ENCODE measurements around the gene SETD4. TPM values are rescaled to one million over a fixed set of nuclear protein-coding genes. Genes with fewer than 3 reads are reported as not detected.
"Not testable (repeated sequence)": the region's sequence is repeated elsewhere in the genome, so short reads cannot be mapped to it uniquely, and the experiment has no call there.

SETD4 gene
- total and polyA plus RNA-seq, 4 experiments from 2014 or later = 7.1 to 31.0 (median 20.3) TPM

DNA sequence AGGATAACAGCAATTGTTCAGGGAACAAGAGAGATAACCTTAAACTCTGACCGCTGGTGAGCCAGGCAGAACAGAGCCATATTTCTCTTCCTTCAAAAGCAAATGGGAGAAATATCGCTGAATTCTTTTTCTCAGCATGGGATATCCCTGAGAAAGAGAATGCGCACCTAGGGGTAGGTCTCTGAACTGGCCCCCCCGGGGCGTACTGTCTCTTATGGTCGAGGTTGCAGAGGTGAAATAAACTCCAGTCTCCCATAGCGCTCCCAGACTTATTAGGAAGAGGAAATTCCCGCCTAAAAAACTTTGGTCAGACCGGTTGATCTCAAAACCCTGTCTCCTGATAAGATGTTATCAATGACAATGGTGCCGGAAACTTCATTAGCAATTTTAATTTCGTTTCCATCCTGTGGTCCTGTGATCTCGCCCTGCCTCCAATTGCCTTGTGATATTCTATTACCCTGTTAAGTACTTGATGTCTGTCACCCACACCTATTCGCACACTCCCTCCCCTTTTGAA, 39.4 kb upstream of the SETD4 start:
- H3K27ac Mint-ChIP-seq; H3K4me3 ChIP-seq (ENCODE audit: low read length in 2 of 2); H3K4me1 Mint-ChIP-seq; H3K4me3 Mint-ChIP-seq; H3K36me3 ChIP-seq (ENCODE audit: insufficient read depth, low read length); H3K9me3 Mint-ChIP-seq; H3K36me3 Mint-ChIP-seq; H3K4me1 ChIP-seq (ENCODE audit: insufficient read depth, low read length); intact Hi-C loops (cut with micrococcal nuclease); POLR2A ChIA-PET (ENCODE audit: partially characterized antibody); H3K9me3 ChIP-seq (ENCODE audit: control insufficient read depth in 1 of 2, low read length in 2 of 2); H3K27ac ChIP-seq (ENCODE audit: low read depth, low read length); H3K27me3 ChIP-seq (ENCODE audit: insufficient read depth, low read length); DNase-seq: not testable (repeated sequence)
- peaks cover 9 to 14% of the 10 kb centered on the region in 2 donors for H3K27me3 Mint-ChIP-seq
- CTCF ChIA-PET (ENCODE audit: partially characterized antibody) = interaction anchor here (1.2 to 5.5 kb wide), 2 partner anchors 14 to 39 kb away, joined by 4 to 35 read pairs; partner anchors contain the start of gene SETD4

DNA sequence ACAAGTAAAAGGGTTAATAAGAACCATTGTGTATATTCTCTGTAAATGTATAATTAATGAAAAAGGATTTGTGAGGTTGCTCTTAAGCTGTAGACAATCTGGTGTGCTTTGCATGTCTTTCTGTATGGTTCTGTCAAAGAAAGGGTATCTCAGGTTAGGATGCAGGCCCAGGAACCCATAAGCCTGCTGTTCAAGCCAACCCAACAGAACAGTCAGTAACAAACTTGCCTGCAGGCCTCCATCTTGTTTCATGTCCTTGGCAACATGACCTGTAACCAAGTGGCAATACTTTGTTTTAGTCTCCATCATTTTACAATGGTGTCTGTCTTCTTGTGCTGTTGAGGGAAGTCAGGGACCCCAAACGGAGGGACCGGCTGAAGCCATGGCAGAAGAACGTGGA, 38.7 kb upstream of the SETD4 start:
- H3K27me3 Mint-ChIP-seq = peaks cover 4 to 8% of the 10 kb centered on the region in 2 donors
- no peaks in the 10 kb centered on the region for H3K36me3 Mint-ChIP-seq
- H3K36me3 ChIP-seq (ENCODE audit: insufficient read depth, low read length) = no peaks in the 10 kb centered on the region
- POLR2A ChIA-PET (ENCODE audit: partially characterized antibody) = no interaction called here
- intact Hi-C loops (cut with micrococcal nuclease) = no loop called here
- no peak overlapping the region for H3K4me3 Mint-ChIP-seq
- H3K27me3 ChIP-seq (ENCODE audit: insufficient read depth, low read length) = no peaks in the 10 kb centered on the region
- peaks cover 0 to 6% (median 3%) of the 10 kb centered on the region in 8 donors for H3K9me3 Mint-ChIP-seq
- H3K4me1 Mint-ChIP-seq = no peaks in the 10 kb centered on the region
- H3K9me3 ChIP-seq (ENCODE audit: control insufficient read depth in 1 of 2, low read length in 2 of 2) = peaks cover 0 to under 1% of the 10 kb centered on the region in 2 donors
- no peaks in the 10 kb centered on the region for H3K4me1 ChIP-seq (ENCODE audit: insufficient read depth, low read length)
- DNase-seq = no peak
- H3K27ac ChIP-seq (ENCODE audit: low read depth, low read length) = no peak overlapping the region
- H3K27ac Mint-ChIP-seq = no peak overlapping the region
- no peak overlapping the region for H3K4me3 ChIP-seq (ENCODE audit: low read length in 2 of 2)
- CTCF ChIA-PET (ENCODE audit: partially characterized antibody) = no interaction called here

DNA sequence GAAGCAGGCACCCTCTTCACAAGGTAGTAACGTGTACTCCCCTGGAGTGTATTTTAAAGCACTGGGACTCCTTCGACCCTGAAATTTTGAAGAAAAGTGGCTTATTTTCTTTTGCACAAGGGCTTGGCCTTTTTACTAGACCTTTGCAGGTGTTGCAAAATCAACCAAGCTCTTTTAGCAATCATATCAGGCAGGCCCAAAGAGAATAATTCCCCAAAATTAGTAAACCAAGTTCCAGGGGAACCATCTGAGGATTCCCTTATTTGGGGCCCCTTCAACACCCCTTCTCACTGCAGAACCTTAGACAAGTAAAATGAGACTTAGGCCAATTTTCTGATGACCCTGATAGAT, 37.8 kb upstream of the SETD4 start:
- Mint-ChIP-seq H3K27ac (no peak overlapping the region), H3K4me1 (no peaks in the 10 kb centered on the region), H3K9me3 (peaks cover 0 to 14% (median 11%) of the 10 kb centered on the region in 8 donors), H3K4me3 (no peak overlapping the region), H3K36me3 (peaks cover 5 to 7% of the 10 kb centered on the region in 2 donors), H3K27me3 (peaks cover 3 to 4% of the 10 kb centered on the region in 2 donors)
- ChIA-PET POLR2A (ENCODE audit: partially characterized antibody) (no interaction called here), CTCF (ENCODE audit: partially characterized antibody) (no interaction called here)
- DNase-seq = no peak
- H3K36me3 ChIP-seq (ENCODE audit: insufficient read depth, low read length) = no peaks in the 10 kb centered on the region
- intact Hi-C loops (cut with micrococcal nuclease) = no loop called here
- no peak overlapping the region for H3K27ac ChIP-seq (ENCODE audit: low read depth, low read length)
- H3K27me3 ChIP-seq (ENCODE audit: insufficient read depth, low read length) = no peaks in the 10 kb centered on the region
- peaks cover 0 to 9% of the 10 kb centered on the region in 2 donors for H3K9me3 ChIP-seq (ENCODE audit: control insufficient read depth in 1 of 2, low read length in 2 of 2)
- H3K4me3 ChIP-seq (ENCODE audit: low read length in 2 of 2) = no peak overlapping the region
- no peaks in the 10 kb centered on the region for H3K4me1 ChIP-seq (ENCODE audit: insufficient read depth, low read length)

GRCh38 chr21:36097427-36098181, 37.3 kb upstream of the SETD4 start:
- no peak overlapping the region for H3K27ac Mint-ChIP-seq
- peaks cover 0 to 19% (median 15%) of the 10 kb centered on the region in 8 donors for H3K9me3 Mint-ChIP-seq

DNA sequence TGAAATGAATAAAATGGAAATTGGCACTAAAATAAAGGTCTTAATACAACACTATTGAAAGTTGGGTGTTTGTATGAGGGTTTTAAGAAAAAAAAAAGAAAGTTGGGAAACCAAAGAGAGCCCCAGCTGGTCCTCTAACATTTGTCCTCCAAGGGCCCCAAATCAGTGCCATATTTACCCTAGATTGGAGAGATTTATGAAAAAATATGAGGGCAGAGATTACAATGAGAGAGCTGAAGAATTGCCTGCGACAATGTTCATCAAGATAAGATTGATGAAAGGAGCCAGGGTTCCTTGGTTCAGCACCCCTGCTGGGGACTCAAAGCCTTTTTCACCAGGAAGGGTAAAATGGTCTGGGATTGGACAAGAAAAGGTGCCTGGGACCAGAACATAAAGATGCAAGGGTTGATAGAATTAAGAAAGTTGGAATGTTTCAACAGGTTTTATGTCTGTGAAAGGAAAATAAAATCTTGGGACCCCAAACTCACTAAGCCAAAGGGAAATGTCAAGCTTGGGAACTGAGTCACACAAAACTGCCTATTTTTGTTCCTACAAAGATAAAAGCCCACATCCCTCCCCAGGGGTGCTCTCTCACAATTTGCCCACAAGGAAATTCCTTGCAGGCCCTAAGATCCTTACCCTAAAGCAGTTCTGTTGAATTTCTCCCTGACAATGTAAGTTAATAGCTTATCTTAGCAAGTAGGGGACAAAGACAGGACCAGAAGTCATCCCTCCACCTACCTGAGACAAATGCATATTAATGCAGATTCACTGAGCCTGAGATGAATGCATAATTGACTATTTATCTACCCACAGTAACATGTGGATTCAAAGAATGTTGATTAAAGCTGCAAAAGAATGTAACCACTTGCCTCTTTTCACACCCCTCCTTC, 36.3 kb upstream of the SETD4 start:
- no peaks in the 10 kb centered on the region for H3K27me3 ChIP-seq (ENCODE audit: insufficient read depth, low read length)
- H3K9me3 Mint-ChIP-seq = peaks cover 0 to 22% (median 15%) of the 10 kb centered on the region in 8 donors
- H3K4me1 Mint-ChIP-seq = no peaks in the 10 kb centered on the region
- DNase-seq = no peak
- H3K9me3 ChIP-seq (ENCODE audit: control insufficient read depth in 1 of 2, low read length in 2 of 2) = peaks cover 0 to 16% of the 10 kb centered on the region in 2 donors
- H3K4me3 ChIP-seq (ENCODE audit: low read length in 2 of 2) = no peak overlapping the region
- ChIA-PET CTCF (ENCODE audit: partially characterized antibody) (interaction anchor here (0.6 to 1.2 kb wide), 2 partner anchors 16 to 714 kb away, joined by 3 to 4 read pairs; no protein-coding TSS in a partner anchor), POLR2A (ENCODE audit: partially characterized antibody) (no interaction called here)
- no peak overlapping the region for H3K27ac Mint-ChIP-seq
- H3K36me3 Mint-ChIP-seq = peaks cover 5 to 7% of the 10 kb centered on the region in 2 donors
- H3K27me3 Mint-ChIP-seq = peaks cover 2% of the 10 kb centered on the region in 2 donors
- no peaks in the 10 kb centered on the region for H3K36me3 ChIP-seq (ENCODE audit: insufficient read depth, low read length)
- H3K4me1 ChIP-seq (ENCODE audit: insufficient read depth, low read length) = no peaks in the 10 kb centered on the region
- H3K4me3 Mint-ChIP-seq = no peak overlapping the region
- intact Hi-C loops (cut with micrococcal nuclease) = no loop called here
- no peak overlapping the region for H3K27ac ChIP-seq (ENCODE audit: low read depth, low read length)

More at GRCh38 chr21:36097427-36098181, 37.3 kb upstream of the SETD4 start:
- H3K4me1 Mint-ChIP-seq = no peaks in the 10 kb centered on the region
- H3K27me3 ChIP-seq (ENCODE audit: insufficient read depth, low read length) = no peaks in the 10 kb centered on the region
- H3K4me1 ChIP-seq (ENCODE audit: insufficient read depth, low read length) = no peaks in the 10 kb centered on the region
- H3K36me3 Mint-ChIP-seq = peaks cover 5 to 7% of the 10 kb centered on the region in 2 donors
- DNase-seq = no peak
- no peak overlapping the region for H3K4me3 ChIP-seq (ENCODE audit: low read length in 2 of 2)
- no peak overlapping the region for H3K27ac ChIP-seq (ENCODE audit: low read depth, low read length)
- intact Hi-C loops (cut with micrococcal nuclease) = no loop called here
- peaks cover 2 to 4% of the 10 kb centered on the region in 2 donors for H3K27me3 Mint-ChIP-seq
- ChIA-PET CTCF (ENCODE audit: partially characterized antibody) (no interaction called here), POLR2A (ENCODE audit: partially characterized antibody) (no interaction called here)
- no peaks in the 10 kb centered on the region for H3K36me3 ChIP-seq (ENCODE audit: insufficient read depth, low read length)
- H3K9me3 ChIP-seq (ENCODE audit: control insufficient read depth in 1 of 2, low read length in 2 of 2) = peaks cover 0 to 15% of the 10 kb centered on the region in 2 donors
- H3K4me3 Mint-ChIP-seq = no peak overlapping the region

- H3K9me3 ChIP-seq (ENCODE audit: control insufficient read depth in 1 of 2, low read length in 2 of 2) = peaks cover 0 to 16% of the 10 kb centered on the region in 2 donors
- Mint-ChIP-seq H3K4me1 (no peaks in the 10 kb centered on the region), H3K4me3 (no peak overlapping the region), H3K36me3 (peaks cover 5 to 7% of the 10 kb centered on the region in 2 donors), H3K27me3 (no peaks in the 10 kb centered on the region), H3K9me3 (peaks cover 0 to 22% (median 15%) of the 10 kb centered on the region in 8 donors), H3K27ac (peak overlapping the region in 1 of 7 donors; percentile 20)
- no peak overlapping the region for H3K27ac ChIP-seq (ENCODE audit: low read depth, low read length)
- H3K4me1 ChIP-seq (ENCODE audit: insufficient read depth, low read length) = no peaks in the 10 kb centered on the region
- intact Hi-C loops (cut with micrococcal nuclease) = no loop called here
- H3K27me3 ChIP-seq (ENCODE audit: insufficient read depth, low read length) = no peaks in the 10 kb centered on the region
- ChIA-PET CTCF (ENCODE audit: partially characterized antibody) (no interaction called here), POLR2A (ENCODE audit: partially characterized antibody) (no interaction called here)
- no peak overlapping the region for H3K4me3 ChIP-seq (ENCODE audit: low read length in 2 of 2)
- no peaks in the 10 kb centered on the region for H3K36me3 ChIP-seq (ENCODE audit: insufficient read depth, low read length)
- DNase-seq = no peak
Measured at GRCh38 chr21:36093512-36093911, 33.2 kb upstream of the SETD4 start.

GRCh38 chr21:36092681-36093080, 32.4 kb upstream of the SETD4 start:
- H3K9me3 ChIP-seq (ENCODE audit: control insufficient read depth in 1 of 2, low read length in 2 of 2) = peaks cover 0 to 16% of the 10 kb centered on the region in 2 donors
- intact Hi-C loops (cut with micrococcal nuclease) = no loop called here
- POLR2A ChIA-PET (ENCODE audit: partially characterized antibody) = no interaction called here
- no peaks in the 10 kb centered on the region for H3K36me3 ChIP-seq (ENCODE audit: insufficient read depth, low read length)
- H3K4me1 ChIP-seq (ENCODE audit: insufficient read depth, low read length) = no peaks in the 10 kb centered on the region
- peaks cover 5 to 7% of the 10 kb centered on the region in 2 donors for H3K36me3 Mint-ChIP-seq
- no peak overlapping the region for H3K27ac Mint-ChIP-seq
- no peak overlapping the region for H3K4me3 ChIP-seq (ENCODE audit: low read length in 2 of 2)
- H3K4me3 Mint-ChIP-seq = no peak overlapping the region
- CTCF ChIA-PET (ENCODE audit: partially characterized antibody) = no interaction called here
- peaks cover 0 to 22% (median 15%) of the 10 kb centered on the region in 8 donors for H3K9me3 Mint-ChIP-seq
- no peak overlapping the region for H3K27ac ChIP-seq (ENCODE audit: low read depth, low read length)
- H3K4me1 Mint-ChIP-seq = no peaks in the 10 kb centered on the region
- H3K27me3 Mint-ChIP-seq = no peaks in the 10 kb centered on the region
- DNase-seq = no peak
- H3K27me3 ChIP-seq (ENCODE audit: insufficient read depth, low read length) = no peaks in the 10 kb centered on the region
